Measurements from ENCODE around the gene DMBX1. TPM values are rescaled to one million over a fixed set of nuclear protein-coding genes. Genes with fewer than 3 reads are reported as not detected.

The DMBX1 gene
- total RNA-seq, 3 donors from 2014 or later: not detected

- TF ChIP-seq, protein P1, sequence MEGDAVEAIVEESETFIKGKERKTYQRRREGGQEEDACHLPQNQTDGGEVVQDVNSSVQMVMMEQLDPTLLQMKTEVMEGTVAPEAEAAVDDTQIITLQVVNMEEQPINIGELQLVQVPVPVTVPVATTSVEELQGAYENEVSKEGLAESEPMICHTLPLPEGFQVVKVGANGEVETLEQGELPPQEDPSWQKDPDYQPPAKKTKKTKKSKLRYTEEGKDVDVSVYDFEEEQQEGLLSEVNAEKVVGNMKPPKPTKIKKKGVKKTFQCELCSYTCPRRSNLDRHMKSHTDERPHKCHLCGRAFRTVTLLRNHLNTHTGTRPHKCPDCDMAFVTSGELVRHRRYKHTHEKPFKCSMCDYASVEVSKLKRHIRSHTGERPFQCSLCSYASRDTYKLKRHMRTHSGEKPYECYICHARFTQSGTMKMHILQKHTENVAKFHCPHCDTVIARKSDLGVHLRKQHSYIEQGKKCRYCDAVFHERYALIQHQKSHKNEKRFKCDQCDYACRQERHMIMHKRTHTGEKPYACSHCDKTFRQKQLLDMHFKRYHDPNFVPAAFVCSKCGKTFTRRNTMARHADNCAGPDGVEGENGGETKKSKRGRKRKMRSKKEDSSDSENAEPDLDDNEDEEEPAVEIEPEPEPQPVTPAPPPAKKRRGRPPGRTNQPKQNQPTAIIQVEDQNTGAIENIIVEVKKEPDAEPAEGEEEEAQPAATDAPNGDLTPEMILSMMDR (IDR thresholded peaks at IDR 0.05): no peak
- H3K4me3 ChIP-seq: no peak overlapping the region
- intact Hi-C loops (cut with DNase I, micrococcal nuclease): loop anchor here in 1 of 2 donors (10.0 kb wide), 1 partner anchor 45 kb away; no protein-coding TSS in a partner anchor
- H3K9me3 ChIP-seq: no peaks in the 10 kb centered on the region
- H3K4me1 ChIP-seq (ENCODE audit: low read depth): peaks cover 8% of the 10 kb centered on the region
- DNase-seq (no peak), ATAC-seq (no peak)
- H3K36me3 ChIP-seq (ENCODE audit: low read depth): no peaks in the 10 kb centered on the region
Observed at GRCh38 chr1:46520063-46520911, 30.7 kb downstream of the DMBX1 start.

DNA sequence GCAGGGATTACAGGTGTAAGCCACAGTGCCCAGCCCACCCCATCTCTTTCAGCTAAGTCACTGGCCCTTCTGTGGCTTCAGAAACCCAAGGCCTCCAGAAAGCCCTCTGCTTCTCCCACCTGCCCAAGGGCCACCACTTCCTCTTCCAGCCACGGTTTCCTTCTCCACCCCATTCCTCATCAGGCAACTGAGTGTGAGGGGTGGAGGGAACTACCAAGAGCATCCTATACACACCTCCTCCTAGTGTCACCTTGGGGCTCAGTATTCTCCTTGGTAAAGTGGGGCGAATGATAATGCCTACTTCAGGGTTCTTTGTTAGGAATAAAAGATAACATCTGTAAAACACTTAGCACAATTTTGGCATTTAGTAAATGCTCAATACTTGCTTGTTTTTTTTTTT, 31.8 kb downstream of the DMBX1 start:
- H3K4me1 ChIP-seq (ENCODE audit: low read depth): peaks cover 4% of the 10 kb centered on the region
- no peak for ATAC-seq
- no peak for DNase-seq
- H3K36me3 ChIP-seq (ENCODE audit: low read depth): no peaks in the 10 kb centered on the region
- no peaks in the 10 kb centered on the region for H3K9me3 ChIP-seq
- no peak overlapping the region for H3K4me3 ChIP-seq
- intact Hi-C loops (cut with DNase I, micrococcal nuclease): loop anchor here in 1 of 2 donors (10.0 kb wide), 1 partner anchor 47 kb away; no protein-coding TSS in a partner anchor
- TF ChIP-seq, protein P1 (IDR thresholded peaks at IDR 0.05): no peak

GRCh38 chr1:46522184-46522968, 32.7 kb downstream of the DMBX1 start:
- Histone ChIP-seq H3K4me3 (no peak overlapping the region), H3K36me3 (ENCODE audit: low read depth) (no peaks in the 10 kb centered on the region), H3K9me3 (no peaks in the 10 kb centered on the region), H3K4me1 (ENCODE audit: low read depth) (no peaks in the 10 kb centered on the region)
- TF ChIP-seq, protein P1 (IDR thresholded peaks at IDR 0.05): no peak
- ATAC-seq (peak; percentile 20), DNase-seq (peak in 1 of 3 donors; percentile 37)
- intact Hi-C loops (cut with DNase I, micrococcal nuclease): loop anchor here in 1 of 2 donors (10.0 kb wide), 1 partner anchor 48 kb away; no protein-coding TSS in a partner anchor

DNA sequence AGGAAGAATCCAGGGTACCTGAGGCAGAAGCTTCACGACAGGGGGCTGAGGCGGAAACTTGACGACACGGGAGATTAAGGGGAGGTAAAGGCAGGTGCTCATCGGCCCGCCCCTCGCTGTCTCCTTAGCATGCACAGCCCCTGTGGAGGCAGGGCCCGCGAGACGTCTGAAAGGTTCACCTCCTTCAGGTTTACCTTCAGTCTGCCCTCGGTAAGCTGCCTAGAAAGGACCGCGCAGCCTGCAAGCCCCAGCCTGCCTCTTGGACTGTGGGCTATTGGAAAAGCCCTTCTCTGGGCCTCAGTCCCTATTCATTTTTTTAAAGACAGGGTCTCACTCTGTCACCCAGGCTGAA, 33.3 kb downstream of the DMBX1 start:
- H3K4me3 ChIP-seq: no peak overlapping the region
- H3K4me1 ChIP-seq (ENCODE audit: low read depth): no peaks in the 10 kb centered on the region
- H3K36me3 ChIP-seq (ENCODE audit: low read depth): no peaks in the 10 kb centered on the region
- H3K9me3 ChIP-seq: no peaks in the 10 kb centered on the region
- no peak for ATAC-seq
- intact Hi-C loops (cut with DNase I, micrococcal nuclease): loop anchor here in 1 of 2 donors (10.0 kb wide), 1 partner anchor 48 kb away; no protein-coding TSS in a partner anchor
- no peak for DNase-seq
- TF ChIP-seq, protein P1 (IDR thresholded peaks at IDR 0.05): no peak

- Histone ChIP-seq H3K9me3 (no peaks in the 10 kb centered on the region), H3K36me3 (ENCODE audit: low read depth) (no peaks in the 10 kb centered on the region), H3K4me1 (ENCODE audit: low read depth) (no peaks in the 10 kb centered on the region), H3K4me3 (no peak overlapping the region)
- intact Hi-C loops (cut with DNase I, micrococcal nuclease): loop anchor here in 1 of 2 donors (10.0 kb wide), 1 partner anchor 49 kb away; no protein-coding TSS in a partner anchor
- DNase-seq (no peak), ATAC-seq (no peak)
- TF ChIP-seq, protein P1 (IDR thresholded peaks at IDR 0.05): no peak
Observed at GRCh38 chr1:46523496-46524353, 34.1 kb downstream of the DMBX1 start.

All from mucosa of descending colon (tissue), 3 donors.